Hematopoietic multipotent progenitor cell treated with erythropoietin and hydrocortisone succinate and interleukin-3 and kit ligand, for 6 days (in vitro differentiated cells): Measurements from ENCODE around the gene PTPRD.
A peak's percentile ranks its signal among the peaks of the same experiment; 100 is the strongest.

Experiments used
- DNase-seq: peaks from one replicate; pipeline ENCODE4 v3.0.0-alpha.2; 2015

PTPRD gene

DNA sequence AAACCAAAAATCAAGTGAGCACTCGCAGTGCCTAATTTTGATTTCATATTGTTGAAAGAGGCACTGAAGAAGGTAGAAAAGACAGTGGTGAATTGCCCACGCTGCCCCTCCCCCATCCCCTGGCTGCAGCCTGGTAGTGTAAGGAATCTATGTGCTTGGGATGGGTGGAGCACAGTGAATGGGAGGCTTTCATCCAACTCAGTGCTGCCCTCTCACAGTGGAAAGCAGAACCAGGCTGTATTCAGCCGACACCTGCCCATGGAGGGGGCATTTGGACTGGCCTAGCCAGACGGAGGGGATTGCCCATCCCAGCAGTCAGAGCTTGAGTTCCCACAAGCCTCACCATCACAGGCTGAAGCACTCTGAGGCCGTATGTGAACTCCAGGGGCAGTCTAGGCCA is 2012.9 kb downstream of the PTPRD start:
- DNase-seq: no peak

- DNase-seq: no peak
Measured at GRCh38 chr9:8589476-8589875, 2023.3 kb downstream of the PTPRD start.

GRCh38 chr9:8585036-8585435 is 2027.8 kb downstream of the PTPRD start:
- DNase-seq: no peak

- DNase-seq: no peak
Measured at GRCh38 chr9:8579661-8580060, 2033.1 kb downstream of the PTPRD start.

DNA sequence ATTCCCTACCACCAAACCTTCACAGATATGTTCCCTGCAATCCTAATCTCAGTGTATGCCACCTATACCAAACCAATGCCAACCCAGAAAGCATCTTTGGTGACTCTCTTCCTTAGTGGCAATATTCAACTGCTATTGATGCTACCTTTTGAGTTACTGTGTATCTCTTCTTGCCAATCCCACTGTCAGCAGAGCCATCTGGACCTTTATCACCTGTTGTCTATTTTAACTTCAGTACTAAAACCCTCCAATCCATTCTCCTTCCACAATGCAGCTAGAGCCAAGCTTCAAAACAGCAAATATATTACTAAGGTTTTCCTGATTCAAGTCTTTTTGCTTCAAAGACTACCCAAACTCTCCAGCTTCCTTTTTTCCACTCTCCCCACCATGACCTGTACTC is 2036.1 kb downstream of the PTPRD start:
- no peak for DNase-seq

- no peak for DNase-seq
Measured at GRCh38 chr9:8574846-8575245, 2038.0 kb downstream of the PTPRD start.

GRCh38 chr9:8572209-8572608 is 2040.6 kb downstream of the PTPRD start:
- no peak for DNase-seq

DNA sequence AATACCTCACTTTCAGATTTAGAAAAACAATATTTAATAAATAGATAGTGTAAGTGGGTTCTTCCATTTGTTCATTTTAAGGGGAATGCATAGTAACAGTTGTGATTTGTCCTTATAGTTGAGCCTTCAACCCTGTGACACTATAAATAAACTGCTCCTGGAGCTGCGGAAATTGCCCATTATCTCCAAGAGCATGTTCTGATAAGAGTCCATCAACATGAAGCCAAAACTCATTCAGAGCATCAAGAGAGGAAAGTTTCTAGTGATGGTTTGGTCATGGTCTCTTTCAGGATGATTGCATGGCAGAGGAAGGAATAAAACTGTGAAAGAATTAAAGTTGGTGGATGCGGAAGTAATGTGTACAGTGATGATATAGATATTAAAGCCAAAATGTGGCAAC is 2041.2 kb downstream of the PTPRD start:
- no peak for DNase-seq

DNA sequence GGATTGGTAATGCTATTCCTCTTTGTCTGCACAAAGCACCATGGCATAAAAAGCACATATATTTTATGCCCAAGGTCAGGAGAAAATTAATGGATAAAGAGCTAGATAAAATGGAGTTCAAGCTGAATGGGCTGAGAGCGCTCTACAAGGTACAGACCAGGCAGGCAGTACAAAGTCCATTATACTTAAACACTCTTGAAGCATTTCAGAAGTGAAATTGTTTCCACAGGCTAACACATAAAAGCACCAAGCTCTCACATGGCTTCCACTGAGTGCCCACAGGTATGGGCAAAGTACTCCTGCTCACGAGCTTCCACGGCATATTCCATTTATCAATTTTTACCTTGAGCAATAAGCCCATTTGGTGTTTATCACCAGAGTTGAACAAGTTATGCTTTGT is 2042.0 kb downstream of the PTPRD start:
- DNase-seq: no peak

DNA sequence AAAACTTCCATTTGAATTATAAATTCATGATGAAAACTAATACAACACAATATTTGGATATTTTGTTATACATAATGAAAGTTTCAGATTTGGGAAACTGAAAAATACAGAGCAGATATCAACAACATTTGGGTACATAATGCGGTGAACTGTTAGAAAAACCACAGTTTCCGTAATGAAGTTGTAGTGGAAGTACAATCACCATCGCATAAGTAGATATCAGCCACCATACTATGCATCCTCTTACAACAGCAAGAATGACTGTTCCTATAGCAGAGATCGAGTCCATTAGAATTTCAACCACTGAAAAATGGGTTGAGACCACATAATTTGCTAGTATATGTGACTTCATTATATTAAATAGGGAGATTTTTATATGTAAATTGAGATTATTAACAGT is 2043.0 kb downstream of the PTPRD start:
- no peak for DNase-seq

DNA sequence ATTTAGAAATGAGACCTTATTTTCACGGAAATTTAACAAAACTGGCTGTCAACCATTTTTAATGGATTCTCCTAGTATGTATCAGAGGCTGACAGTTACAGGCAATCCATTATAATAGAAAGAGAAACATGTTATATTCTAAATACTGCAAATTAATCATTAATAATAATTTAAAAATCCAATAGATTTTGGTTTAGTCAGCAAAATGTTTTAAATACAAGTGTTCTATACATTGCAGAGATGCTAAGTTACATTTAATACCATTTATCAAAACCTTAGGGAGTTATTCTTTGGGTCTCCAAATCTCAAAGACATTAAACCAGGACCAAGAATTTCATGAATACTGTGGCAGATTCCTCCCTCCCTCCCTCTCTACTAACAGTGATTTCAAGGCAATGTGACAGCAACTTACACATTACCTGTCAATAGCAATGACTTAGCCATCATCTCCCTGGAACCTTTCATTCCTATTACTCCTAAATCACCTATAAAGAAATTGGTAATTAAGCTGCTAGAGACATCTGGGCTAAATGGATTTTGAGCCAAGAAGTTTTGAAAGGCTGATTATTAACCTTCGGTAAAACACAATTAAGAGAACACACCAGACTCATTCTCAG is 2044.7 kb downstream of the PTPRD start:
- DNase-seq: no peak

DNA sequence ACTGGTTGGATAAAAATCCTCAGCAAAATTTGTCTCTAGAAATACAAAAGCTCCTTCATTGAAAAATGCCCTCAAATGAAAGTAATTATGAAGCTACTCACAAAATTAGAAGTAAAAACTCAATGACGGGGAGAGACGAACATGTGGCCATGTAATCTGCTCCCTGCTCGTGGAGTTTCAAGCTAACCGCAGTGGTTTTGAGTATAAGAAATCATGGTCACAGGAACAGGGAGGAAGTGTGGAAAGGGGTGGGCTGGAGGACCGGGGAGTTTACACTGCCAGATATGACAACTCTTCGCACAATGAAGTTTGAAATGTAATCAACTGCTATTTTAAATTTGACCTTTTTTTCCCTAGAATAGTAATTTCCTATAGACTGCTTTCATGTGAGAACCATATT is 2047.8 kb downstream of the PTPRD start:
- DNase-seq: peak; percentile 25

DNA sequence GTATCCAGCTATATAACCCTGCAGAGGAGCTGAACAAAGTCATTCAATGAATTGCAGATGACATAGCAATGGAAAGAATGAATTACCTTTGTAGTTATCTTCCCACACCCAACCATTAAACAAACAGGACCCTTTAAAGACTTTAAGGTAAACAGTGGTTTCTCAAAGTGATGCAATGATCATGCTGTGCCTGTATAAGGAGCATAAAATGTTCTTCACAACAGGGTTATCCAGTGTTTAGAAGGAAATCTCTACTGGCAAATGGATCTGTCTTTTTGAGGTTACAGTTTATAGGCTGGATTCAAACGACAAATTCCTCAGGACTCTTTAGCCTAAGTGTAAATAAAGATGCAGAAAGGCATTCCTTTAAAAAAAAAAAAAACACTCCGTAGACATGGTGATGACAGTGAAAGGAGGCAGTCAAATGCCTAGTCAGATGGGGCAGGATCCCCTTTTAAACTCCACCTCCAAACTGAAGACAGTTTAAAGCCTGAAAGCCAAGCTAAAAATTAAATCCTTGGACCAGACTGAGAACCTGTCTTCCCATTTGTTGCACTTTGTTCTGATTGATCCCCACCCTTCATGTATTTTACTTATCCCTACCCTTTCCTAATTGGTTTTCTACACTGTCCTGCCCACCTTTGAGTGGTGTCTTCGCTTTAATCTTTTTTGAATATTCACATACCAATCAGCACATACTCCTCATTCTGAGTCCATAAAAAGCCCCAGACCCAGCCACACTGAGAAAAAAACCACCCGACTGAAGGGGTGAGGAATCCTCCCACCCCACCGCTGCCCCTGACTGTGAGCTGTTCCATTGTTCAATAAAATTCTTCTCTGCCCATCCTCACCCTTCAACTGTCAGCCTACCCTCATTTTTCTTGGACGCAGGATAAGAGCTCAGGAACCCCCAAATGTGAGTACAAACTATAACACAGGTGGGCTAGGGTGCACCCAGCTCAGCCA is 2052.0 kb downstream of the PTPRD start:
- DNase-seq: no peak

DNA sequence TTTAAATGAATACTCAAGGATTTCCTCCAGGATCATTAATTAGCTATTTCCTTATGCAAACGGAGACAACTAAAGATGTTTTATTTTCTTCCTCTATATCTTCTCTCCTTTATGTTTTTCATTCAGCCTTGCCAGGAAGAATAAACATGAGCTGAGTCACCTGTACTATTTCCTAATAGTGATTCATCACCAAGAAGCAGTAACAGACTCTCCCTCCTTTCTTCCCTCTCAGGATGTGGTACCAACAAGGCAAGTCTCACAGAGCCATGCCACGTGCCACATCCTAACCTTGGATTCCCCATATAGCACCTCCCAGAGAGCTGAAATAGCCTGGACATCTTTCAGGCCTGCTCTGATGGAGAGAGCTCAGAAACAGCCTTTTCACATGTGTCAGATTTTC is 2054.6 kb downstream of the PTPRD start:
- no peak for DNase-seq

- DNase-seq: no peak
Measured at GRCh38 chr9:8555762-8556500, 2056.9 kb downstream of the PTPRD start.

DNA sequence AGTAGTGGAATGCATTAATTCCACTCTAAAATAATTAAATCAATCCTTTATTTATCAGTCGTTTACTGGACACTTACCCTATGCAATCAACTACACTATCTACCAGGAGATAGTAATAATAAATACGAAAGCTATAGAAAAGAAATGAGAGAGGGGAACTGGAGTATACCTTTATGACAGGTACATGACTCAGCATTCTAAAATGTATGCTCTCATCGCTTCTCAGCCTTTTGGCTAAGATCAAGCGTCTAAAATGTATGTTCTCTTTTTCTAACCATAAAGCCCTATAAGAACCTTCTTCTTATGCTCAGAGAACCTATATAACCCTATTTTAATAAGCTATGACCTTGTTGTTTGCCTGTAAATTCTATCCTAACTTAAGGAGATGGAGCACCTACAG is 2059.4 kb downstream of the PTPRD start:
- no peak for DNase-seq

- no peak for DNase-seq
Measured at GRCh38 chr9:8552732-8553131, 2060.1 kb downstream of the PTPRD start.

- DNase-seq: no peak
Measured at GRCh38 chr9:8549214-8549613, 2063.6 kb downstream of the PTPRD start.

DNA sequence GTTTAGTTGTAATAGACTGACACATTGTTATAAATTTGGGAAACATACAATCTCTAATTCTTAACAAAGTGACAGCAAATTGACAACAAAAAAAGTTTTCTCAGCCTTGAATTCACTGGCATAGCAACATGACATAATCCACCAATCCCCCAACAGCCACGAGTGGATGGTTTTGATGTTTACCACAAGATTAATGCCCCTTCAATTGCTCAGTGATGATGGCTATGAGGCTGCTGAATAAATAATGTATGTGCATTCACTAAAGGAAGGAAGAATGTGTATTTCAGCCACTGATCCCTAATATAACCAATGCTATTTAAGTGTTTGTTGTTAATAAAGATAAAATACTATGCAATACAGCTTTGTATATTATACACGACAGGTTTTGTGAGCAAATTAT is 2069.6 kb downstream of the PTPRD start:
- no peak for DNase-seq

- no peak for DNase-seq
Measured at GRCh38 chr9:8542537-8542936, 2070.3 kb downstream of the PTPRD start.

GRCh38 chr9:8539681-8540197 is 2073.1 kb downstream of the PTPRD start:
- DNase-seq: no peak

DNA sequence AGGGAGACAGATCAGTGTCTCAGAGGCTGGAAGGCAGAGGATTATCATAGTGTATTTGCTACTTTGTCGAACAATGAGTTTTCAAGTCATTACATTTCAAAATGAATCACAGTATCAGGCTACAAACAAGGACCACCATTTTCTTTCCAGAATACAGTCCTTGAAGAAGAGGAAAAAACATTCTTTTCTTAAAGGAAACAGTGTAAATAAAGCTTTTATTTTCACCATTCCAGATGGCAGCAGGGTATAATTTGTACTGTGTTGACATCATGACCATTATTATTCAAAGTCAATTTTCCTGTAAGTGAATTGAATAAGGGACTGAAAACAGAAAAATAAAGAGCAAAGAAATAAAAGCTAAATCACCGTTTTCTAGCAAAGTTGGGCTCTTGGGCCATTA is 2076.0 kb downstream of the PTPRD start:
- no peak for DNase-seq

- no peak for DNase-seq
Measured at GRCh38 chr9:8534828-8535227, 2078.0 kb downstream of the PTPRD start.

DNA sequence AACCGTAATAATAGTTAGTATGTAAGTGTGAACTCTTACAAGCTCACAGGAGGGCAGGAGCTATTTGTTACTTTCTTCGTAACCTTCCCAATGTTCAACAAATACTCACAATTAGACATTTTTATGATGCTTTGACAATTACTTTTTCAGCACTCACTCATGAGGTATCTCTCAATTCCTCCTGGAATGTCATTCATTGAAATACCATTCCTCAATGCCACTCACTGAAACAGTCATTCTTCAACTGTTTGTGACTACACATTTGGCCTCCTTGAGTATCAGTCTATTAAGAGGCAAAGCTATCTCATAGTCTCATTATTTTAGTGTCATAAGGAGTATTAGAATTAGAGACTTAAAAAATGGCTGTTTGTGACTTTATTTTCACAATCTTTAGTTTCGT is 2079.1 kb downstream of the PTPRD start:
- no peak for DNase-seq
